GM18868 (cell line): ENCODE results near the gene PTRH2.
A peak's percentile ranks its signal among the peaks of the same experiment; 100 is the strongest.
"Not testable (repeated sequence)": the region's sequence is repeated elsewhere in the genome, so short reads cannot be mapped to it uniquely, and the experiment has no call there.

Experiments
- ATAC-seq: cut with Tn5 transposase; IDR thresholded peaks from one replicate; pipeline ENCODE4 v1.9.1; 2021; ENCODE audit warnings: mild to moderate bottlenecking, moderate library complexity; ENCODE audit not compliant: unreplicated experiment

The PTRH2 gene

GRCh38 chr17:59707149-59707970 lies at the start of gene PTRH2, which contains the start of gene VMP1:
Gene PTRH2 (minus strand): TSS chr17:59707430. CDS start chr17:59697978, 9,452 bp downstream.
Gene VMP1 (plus strand): TSS chr17:59707654. CDS start chr17:59731447, 23,793 bp downstream.
- peak; percentile 95 for ATAC-seq

GRCh38 chr17:59756236-59756818 lies 49.1 kb upstream of the PTRH2 start:
- ATAC-seq = no peak

GRCh38 chr17:59755069-59755468 lies 47.8 kb upstream of the PTRH2 start:
- ATAC-seq = not testable (repeated sequence)

GRCh38 chr17:59754552-59754951 lies 47.3 kb upstream of the PTRH2 start:
- no peak for ATAC-seq

GRCh38 chr17:59753522-59754467 lies 46.6 kb upstream of the PTRH2 start:
- ATAC-seq = peak; percentile 53

- ATAC-seq = no peak
Measured at GRCh38 chr17:59752922-59753321, 45.7 kb upstream of the PTRH2 start.

- no peak for ATAC-seq
Measured at GRCh38 chr17:59752446-59752845, 45.2 kb upstream of the PTRH2 start.

- ATAC-seq = no peak
Measured at GRCh38 chr17:59751955-59752413, 44.8 kb upstream of the PTRH2 start.

GRCh38 chr17:59748591-59748990 lies 41.4 kb upstream of the PTRH2 start:
- no peak for ATAC-seq

GRCh38 chr17:59746849-59747445 lies 39.7 kb upstream of the PTRH2 start:
- ATAC-seq = no peak

- no peak for ATAC-seq
Measured at GRCh38 chr17:59745040-59745439, 37.8 kb upstream of the PTRH2 start.

GRCh38 chr17:59743842-59744241 lies 36.6 kb upstream of the PTRH2 start:
- no peak for ATAC-seq

GRCh38 chr17:59737324-59737723 lies 30.1 kb upstream of the PTRH2 start:
- ATAC-seq = no peak

GRCh38 chr17:59734226-59734625 lies 27.0 kb upstream of the PTRH2 start:
- no peak for ATAC-seq

GRCh38 chr17:59733697-59734096 lies 26.5 kb upstream of the PTRH2 start:
- no peak for ATAC-seq

- ATAC-seq = no peak
Measured at GRCh38 chr17:59730268-59730834, 23.1 kb upstream of the PTRH2 start.

GRCh38 chr17:59727817-59728533 lies 20.7 kb upstream of the PTRH2 start:
- ATAC-seq = no peak

- ATAC-seq = no peak
Measured at GRCh38 chr17:59725691-59726090, 18.5 kb upstream of the PTRH2 start.

GRCh38 chr17:59723607-59724006 lies 16.4 kb upstream of the PTRH2 start:
- no peak for ATAC-seq

- no peak for ATAC-seq
Measured at GRCh38 chr17:59723041-59723440, 15.8 kb upstream of the PTRH2 start.
